GM06990 (cell line): ENCODE results near the gene NOXA1.
A peak's percentile ranks its signal among the peaks of the same experiment; 100 is the strongest.
"Not testable (repeated sequence)": the region's sequence is repeated elsewhere in the genome, so short reads cannot be mapped to it uniquely, and the experiment has no call there.

Experiments used
- DNase-seq: peaks from one replicate; pipeline ENCODE4 v3.0.0-alpha.2; 2011; ENCODE audit not compliant: insufficient read length; ENCODE audit errors: extremely low read depth
- H3K27me3 ChIP-seq: replicated peaks from 2 replicates; pipeline ENCODE4 v1.6.0; 2011; ENCODE audit warnings: low read length; ENCODE audit not compliant: control insufficient read depth, insufficient read depth
- H3K36me3 ChIP-seq: 2 replicates; pipeline ENCODE4 v1.5.1; 2011; ENCODE audit warnings: low read length; ENCODE audit not compliant: control insufficient read depth, insufficient read depth
- H3K4me3 ChIP-seq: replicated peaks from 2 replicates; pipeline ENCODE4 v1.5.1; 2011; ENCODE audit warnings: low read depth, mild to moderate bottlenecking, control low read depth, low read length
- CTCF ChIP-seq: IDR thresholded peaks from 2 replicates; pipeline ENCODE4 v1.5.1; 2011; ENCODE audit warnings: low read length, control low read depth, mild to moderate bottlenecking, inconsistent platforms; ENCODE audit not compliant: insufficient read depth, poor library complexity, severe bottlenecking

NOXA1 gene, protein sequence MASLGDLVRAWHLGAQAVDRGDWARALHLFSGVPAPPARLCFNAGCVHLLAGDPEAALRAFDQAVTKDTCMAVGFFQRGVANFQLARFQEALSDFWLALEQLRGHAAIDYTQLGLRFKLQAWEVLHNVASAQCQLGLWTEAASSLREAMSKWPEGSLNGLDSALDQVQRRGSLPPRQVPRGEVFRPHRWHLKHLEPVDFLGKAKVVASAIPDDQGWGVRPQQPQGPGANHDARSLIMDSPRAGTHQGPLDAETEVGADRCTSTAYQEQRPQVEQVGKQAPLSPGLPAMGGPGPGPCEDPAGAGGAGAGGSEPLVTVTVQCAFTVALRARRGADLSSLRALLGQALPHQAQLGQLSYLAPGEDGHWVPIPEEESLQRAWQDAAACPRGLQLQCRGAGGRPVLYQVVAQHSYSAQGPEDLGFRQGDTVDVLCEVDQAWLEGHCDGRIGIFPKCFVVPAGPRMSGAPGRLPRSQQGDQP

GRCh38 chr9:137422604-137423513, at the start of gene NOXA1, which contains the start of gene EXD3:
TSS of gene NOXA1 (plus strand) at chr9:137423393. CDS start at chr9:137423530, 137 bp downstream.
TSS of gene EXD3 (minus strand) at chr9:137423162. CDS start at chr9:137395357, 27,805 bp downstream.
- H3K27me3 ChIP-seq, result no peaks in the 10 kb centered on the region
- TF ChIP-seq CTCF, result peak; percentile 55

GRCh38 chr9:137373611-137373980, 49.6 kb upstream of the NOXA1 start:
- no peak for TF ChIP-seq CTCF
- no peak overlapping the region for H3K4me3 ChIP-seq
- DNase-seq, result no peak
- H3K27me3 ChIP-seq, result no peaks in the 10 kb centered on the region
- H3K36me3 ChIP-seq, result no peaks in the 10 kb centered on the region

More at GRCh38 chr9:137422604-137423513, at the start of gene NOXA1, which contains the start of gene EXD3:
- H3K4me3 ChIP-seq, result peak within 1 kb of the TSS; percentile 63
- H3K36me3 ChIP-seq, result no peaks in the 10 kb centered on the region
- DNase-seq, result peak; percentile 92

DNA sequence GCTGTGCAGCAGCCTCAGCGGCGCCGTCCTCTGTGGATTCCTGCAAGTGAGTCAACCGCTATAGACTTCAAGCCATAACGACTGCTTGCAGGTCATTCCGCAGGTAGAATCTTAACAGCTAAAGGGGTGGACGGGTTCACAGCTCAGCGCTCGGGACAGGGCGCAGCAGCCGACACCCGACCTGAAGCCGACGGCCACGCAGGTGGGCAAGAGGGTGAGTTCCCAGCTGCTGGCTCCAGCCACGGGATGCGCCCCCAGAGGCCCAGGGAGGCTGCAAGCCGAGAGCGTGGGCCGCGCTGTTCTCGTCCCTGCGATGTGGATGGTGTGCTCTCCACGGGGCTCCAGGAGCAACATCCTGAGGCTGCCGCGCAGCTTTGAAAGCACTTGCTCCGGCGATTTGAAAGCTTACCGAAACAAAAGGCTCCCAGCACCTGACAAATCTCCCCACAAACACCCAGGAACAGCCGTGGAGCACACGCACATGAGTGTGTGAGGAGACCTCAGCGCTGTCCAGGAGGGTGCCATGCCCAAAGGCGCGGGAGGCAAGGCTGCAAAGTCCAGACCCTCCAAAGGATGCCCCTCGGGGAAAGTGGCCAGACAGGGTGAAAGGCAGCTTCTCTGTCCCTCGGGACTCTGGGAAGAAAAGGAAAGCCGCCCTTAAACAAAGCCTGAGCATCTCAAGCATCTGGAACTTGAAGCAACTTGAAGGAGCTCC, 48.9 kb upstream of the NOXA1 start:
- H3K36me3 ChIP-seq, result no peaks in the 10 kb centered on the region
- DNase-seq, result peak; percentile 11
- no peak for TF ChIP-seq CTCF
- no peak overlapping the region for H3K4me3 ChIP-seq
- H3K27me3 ChIP-seq, result no peaks in the 10 kb centered on the region

DNA sequence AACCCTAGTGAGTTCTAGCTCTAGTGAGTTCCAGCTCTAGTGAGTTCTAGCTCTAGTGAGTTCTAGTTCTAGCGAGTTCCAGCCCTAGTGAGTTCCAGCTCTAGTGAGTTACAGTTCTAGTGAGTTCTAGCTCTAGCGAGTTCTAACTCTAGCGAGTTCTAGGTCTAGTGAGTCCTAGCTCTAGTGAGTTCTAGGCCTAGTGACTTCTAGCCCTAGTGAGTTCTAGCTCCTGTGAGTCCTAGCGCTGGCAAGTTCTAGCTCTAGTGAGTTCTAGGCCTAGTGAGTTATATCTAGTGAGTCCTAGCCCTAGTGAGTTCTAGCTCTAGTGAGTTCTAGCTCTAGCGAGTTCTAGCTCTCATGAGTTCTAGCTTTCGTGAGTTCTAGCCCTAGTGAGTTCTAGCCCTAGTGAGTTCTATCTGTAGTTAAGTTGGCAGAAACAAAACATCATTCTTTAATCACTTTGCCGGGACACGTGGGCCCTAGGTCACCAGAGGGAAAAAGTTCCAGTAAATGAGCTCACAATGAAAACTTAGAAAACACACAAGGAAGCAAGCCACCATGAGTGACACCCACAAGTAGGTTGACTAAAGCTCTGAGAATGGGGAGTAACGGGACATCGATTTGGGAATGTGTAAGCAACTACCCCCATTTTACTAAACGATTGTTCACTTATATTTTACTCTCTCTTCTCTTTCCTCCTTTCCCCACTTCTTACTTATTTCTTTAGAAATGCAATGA, 47.7 kb upstream of the NOXA1 start:
- DNase-seq, result no peak
- H3K36me3 ChIP-seq, result no peaks in the 10 kb centered on the region
- H3K27me3 ChIP-seq, result no peaks in the 10 kb centered on the region
- no peak for TF ChIP-seq CTCF
- no peak overlapping the region for H3K4me3 ChIP-seq

DNA sequence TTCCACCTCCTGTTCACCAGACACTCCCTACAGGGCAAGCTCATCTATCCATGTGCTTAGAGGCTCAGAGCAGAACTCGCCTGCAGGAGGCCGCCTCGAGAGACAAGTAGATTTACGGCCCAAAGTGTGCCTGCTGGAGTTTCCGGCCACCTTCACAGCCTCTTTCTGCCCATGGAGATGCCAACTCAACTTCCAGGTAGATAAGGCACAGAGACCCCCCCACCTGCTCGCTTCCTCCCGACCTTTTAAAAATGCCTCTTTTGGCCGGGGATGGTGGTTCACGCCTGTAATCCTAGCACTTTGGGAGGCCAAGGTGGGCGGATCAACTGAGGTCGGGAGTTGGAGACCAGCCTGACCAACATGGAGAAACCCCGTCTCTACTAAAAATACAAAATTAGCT, 46.8 kb upstream of the NOXA1 start:
- no peak for TF ChIP-seq CTCF
- no peak for DNase-seq
- no peak overlapping the region for H3K4me3 ChIP-seq
- H3K27me3 ChIP-seq, result no peaks in the 10 kb centered on the region
- H3K36me3 ChIP-seq, result no peaks in the 10 kb centered on the region

DNA sequence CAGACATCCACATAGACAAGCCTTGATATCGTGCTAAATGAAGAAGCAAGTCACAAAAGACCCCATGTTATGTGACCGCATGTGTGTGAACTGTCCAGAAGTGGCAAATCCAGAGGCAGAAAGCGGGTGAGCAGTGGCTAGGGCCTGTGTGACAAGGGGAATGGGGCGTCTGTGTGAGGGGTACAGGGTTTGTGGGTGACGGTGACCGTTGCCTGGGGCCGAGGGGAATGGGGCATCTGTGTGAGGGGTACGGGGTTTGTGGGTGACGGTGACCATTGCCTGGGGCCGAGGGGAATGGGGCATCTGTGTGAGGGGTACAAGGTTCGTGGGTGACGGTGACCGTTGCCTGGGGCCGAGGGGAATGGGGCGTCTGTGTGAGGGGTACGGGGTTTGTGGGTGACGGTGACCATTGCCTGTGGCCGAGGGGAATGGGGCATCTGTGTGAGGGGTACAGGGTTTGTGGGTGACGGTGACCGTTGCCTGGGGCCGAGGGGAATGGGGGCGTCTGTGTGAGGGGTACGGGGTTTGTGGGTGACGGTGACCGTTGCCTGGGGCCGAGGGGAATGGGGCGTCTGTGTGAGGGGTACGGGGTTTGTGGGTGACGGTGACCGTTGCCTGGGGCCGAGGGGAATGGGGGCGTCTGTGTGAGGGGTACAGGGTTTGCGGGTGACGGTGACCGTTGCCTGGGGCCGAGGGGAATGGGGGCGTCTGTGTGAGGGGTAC, 44.3 kb upstream of the NOXA1 start:
- H3K4me3 ChIP-seq, H3K36me3 ChIP-seq, H3K27me3 ChIP-seq, DNase-seq: not testable (repeated sequence)
